GM23248 (cell line): ENCODE measurements around the gene LPAR2. TPM values are rescaled to one million over a fixed set of nuclear protein-coding genes. Genes with fewer than 3 reads are reported as not detected.

ENCODE experiments used
- DNase-seq: peaks from one replicate; pipeline ENCODE4 v3.0.0-alpha.2; 2015
- H2AFZ ChIP-seq: fragments of 200-600 bp; sonication (generic); 2 replicates; pipeline ENCODE4 v1.6.1; 2016; ENCODE audit warnings: antibody characterized with exemption
- H3F3A ChIP-seq: fragments of 200-600 bp; sonication (generic); 2 replicates; pipeline ENCODE4 v1.6.1; 2016; ENCODE audit warnings: mild to moderate bottlenecking, antibody characterized with exemption, mixed run types; ENCODE audit not compliant: insufficient read depth
- H3K27ac ChIP-seq: fragments of 200-600 bp; sonication (generic); 2 replicates; pipeline ENCODE4 v1.5.1; 2016; ENCODE audit warnings: mild to moderate bottlenecking
- H3K27me3 ChIP-seq: fragments of 200-600 bp; sonication (generic); replicated peaks from 2 replicates; pipeline ENCODE4 v1.6.1; 2016; ENCODE audit warnings: mild to moderate bottlenecking; ENCODE audit not compliant: insufficient read depth
- H3K36me3 ChIP-seq: fragments of 200-600 bp; sonication (generic); 2 replicates; pipeline ENCODE4 v1.6.1; 2016; ENCODE audit warnings: low read depth, mild to moderate bottlenecking
- H3K4me1 ChIP-seq: fragments of 200-600 bp; sonication (generic); 2 replicates; pipeline ENCODE4 v1.6.1; 2016; ENCODE audit warnings: mild to moderate bottlenecking; ENCODE audit not compliant: insufficient read depth
- H3K4me2 ChIP-seq: fragments of 200-600 bp; sonication (generic); one replicate; pipeline ENCODE4 v1.6.1; 2016; ENCODE audit warnings: mild to moderate bottlenecking; ENCODE audit not compliant: unreplicated experiment
- H3K4me3 ChIP-seq: fragments of 200-600 bp; sonication (generic); 2 replicates; pipeline ENCODE4 v1.5.1; 2016; ENCODE audit warnings: mild to moderate bottlenecking
- H3K79me2 ChIP-seq: fragments of 200-600 bp; sonication (generic); 2 replicates; pipeline ENCODE4 v1.6.1; 2016; ENCODE audit warnings: mild to moderate bottlenecking; ENCODE audit not compliant: insufficient read depth
- H3K9ac ChIP-seq: fragments of 200-600 bp; sonication (generic); 2 replicates; pipeline ENCODE4 v1.6.1; 2016; ENCODE audit warnings: mild to moderate bottlenecking
- H3K9me2 ChIP-seq: fragments of 200-600 bp; sonication (generic); 2 replicates; pipeline ENCODE4 v1.6.1; 2016; ENCODE audit warnings: mixed run types, mild to moderate bottlenecking, moderate library complexity; ENCODE audit not compliant: insufficient read depth
- H3K9me3 ChIP-seq: fragments of 200-600 bp; sonication (generic); one replicate; pipeline ENCODE4 v1.6.1; 2017; ENCODE audit warnings: low read depth
- H4K20me1 ChIP-seq: fragments of 200-600 bp; sonication (generic); 2 replicates; pipeline ENCODE4 v1.6.0; 2016; ENCODE audit not compliant: insufficient read depth
- EZH2 ChIP-seq: fragments of 200-600 bp; sonication (generic); IDR thresholded peaks from 2 replicates; pipeline ENCODE4 v1.6.1; 2018; ENCODE audit warnings: antibody characterized with exemption, mild to moderate bottlenecking; ENCODE audit not compliant: insufficient read depth, poor library complexity, severe bottlenecking
- EZH2phosphoT487 ChIP-seq: fragments of 200-600 bp; sonication (generic); IDR thresholded peaks from 2 replicates; pipeline ENCODE4 v1.6.1; 2018; ENCODE audit warnings: antibody characterized with exemption, moderate library complexity, mild to moderate bottlenecking, low read depth; ENCODE audit not compliant: insufficient read depth
- WGBS, 2 experiments: methylation state at CpG; one replicate each; pipeline ENCODE4 v1.1.6; 2015 to 2017; ENCODE audit warnings: low lambda C conversion rate in 2 of 2, low coverage in 1 of 2; ENCODE audit errors: missing lambda C conversion rate in 2 of 2; 5-methylcytosine and 5-hydroxymethylcytosine counted together
- in situ Hi-C: fragments of 300-500 bp; cut with MboI; formaldehyde crosslinking; loops from 2 replicates; pipeline ENCODE4 v1.15.0; 2020
- polyA plus RNA-seq: library from polyadenylated mRNA; unstranded; fragments of >200 nt; fragmentation: Nextera tagmentation; extraction: Ambion mirVana; gene quantifications from 2 replicates; pipeline ENCODE4 v1.2.1, GENCODE V29; 2016
- total RNA-seq: library from RNA; depleted of rRNA; stranded (reverse); fragments of >200 nt; shearing (Covaris generic); gene quantifications from 2 replicates; pipeline ENCODE4 v1.2.3, GENCODE V29; 2014

Gene LPAR2
- total and polyA plus RNA-seq, 2 experiments from 2014 or later, result 1.3 to 1.8 TPM

DNA sequence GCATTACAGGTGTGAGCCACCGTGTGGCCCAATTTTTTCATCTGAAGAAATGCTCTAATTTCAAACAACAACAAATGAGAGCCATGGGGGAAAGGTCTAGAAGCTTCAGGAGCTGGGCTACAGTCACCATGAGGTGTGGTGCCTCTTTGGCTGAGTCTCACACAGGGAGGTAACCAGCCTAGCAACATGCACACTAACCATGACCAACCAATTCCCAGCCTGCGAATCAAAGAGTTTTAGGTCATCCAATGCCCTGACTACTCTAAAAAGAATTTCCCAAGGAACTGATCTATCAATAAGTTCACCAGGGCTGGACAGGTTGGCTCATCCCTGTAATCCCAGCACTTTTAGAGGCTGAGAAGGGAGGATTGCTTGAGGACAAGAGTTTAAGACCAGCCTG lies 39.5 kb downstream of the LPAR2 start:
- Histone ChIP-seq H3K36me3 (no peaks in the 10 kb centered on the region), H3K4me3 (no peak overlapping the region), H2AFZ (no peak overlapping the region), H3K79me2 (no peaks in the 10 kb centered on the region), H3F3A (peaks cover 7% of the 10 kb centered on the region), H3K9me3 (no peaks in the 10 kb centered on the region), H4K20me1 (no peaks in the 10 kb centered on the region), H3K4me2 (no peak overlapping the region), H3K9me2 (no peaks in the 10 kb centered on the region), H3K27me3 (no peaks in the 10 kb centered on the region), H3K4me1 (peaks cover 13% of the 10 kb centered on the region), H3K9ac (no peak overlapping the region), H3K27ac (no peak overlapping the region)
- in situ Hi-C loops, result no loop called here
- TF ChIP-seq EZH2phosphoT487 (no peak), EZH2 (no peak)
- DNase-seq, result peak; percentile 68
- 59 to 66% methylated on average over 2 of the region's 2 CpGs for WGBS, 2 experiments

DNA sequence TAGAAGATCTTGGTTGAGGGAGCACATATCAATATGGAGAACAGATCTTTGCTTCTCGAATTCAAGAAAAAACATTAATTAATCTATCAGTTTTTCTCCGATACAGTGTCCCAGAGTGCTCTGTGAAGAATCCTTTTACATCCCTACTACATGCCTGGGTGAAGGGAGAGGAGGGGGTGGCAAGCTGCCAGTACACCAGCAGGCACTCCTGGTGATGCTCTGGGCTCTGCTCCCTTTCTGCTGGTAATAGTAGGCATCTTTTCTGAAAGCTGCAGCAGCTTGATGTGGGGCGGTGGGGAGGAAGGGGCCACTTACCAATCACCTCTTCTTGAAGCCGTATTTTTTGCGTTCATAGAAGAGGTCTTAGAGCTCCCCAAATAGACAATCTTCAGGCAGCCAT lies 40.2 kb downstream of the LPAR2 start:
- no peaks in the 10 kb centered on the region for H3K9me3 ChIP-seq
- no peak overlapping the region for H3K4me3 ChIP-seq
- no peaks in the 10 kb centered on the region for H3K9me2 ChIP-seq
- DNase-seq, result no peak
- in situ Hi-C loops, result no loop called here
- peaks cover 13% of the 10 kb centered on the region for H3K4me1 ChIP-seq
- no peaks in the 10 kb centered on the region for H4K20me1 ChIP-seq
- H3K27ac ChIP-seq, result no peak overlapping the region
- H3K79me2 ChIP-seq, result no peaks in the 10 kb centered on the region
- peaks cover 7% of the 10 kb centered on the region for H3F3A ChIP-seq
- TF ChIP-seq EZH2phosphoT487 (no peak), EZH2 (no peak)
- no peak overlapping the region for H3K9ac ChIP-seq
- H2AFZ ChIP-seq, result no peak overlapping the region
- WGBS, 2 experiments, result 96 to 97% methylated on average over 5 of the region's 5 CpGs
- H3K4me2 ChIP-seq, result no peak overlapping the region
- no peaks in the 10 kb centered on the region for H3K36me3 ChIP-seq
- H3K27me3 ChIP-seq, result no peaks in the 10 kb centered on the region

DNA sequence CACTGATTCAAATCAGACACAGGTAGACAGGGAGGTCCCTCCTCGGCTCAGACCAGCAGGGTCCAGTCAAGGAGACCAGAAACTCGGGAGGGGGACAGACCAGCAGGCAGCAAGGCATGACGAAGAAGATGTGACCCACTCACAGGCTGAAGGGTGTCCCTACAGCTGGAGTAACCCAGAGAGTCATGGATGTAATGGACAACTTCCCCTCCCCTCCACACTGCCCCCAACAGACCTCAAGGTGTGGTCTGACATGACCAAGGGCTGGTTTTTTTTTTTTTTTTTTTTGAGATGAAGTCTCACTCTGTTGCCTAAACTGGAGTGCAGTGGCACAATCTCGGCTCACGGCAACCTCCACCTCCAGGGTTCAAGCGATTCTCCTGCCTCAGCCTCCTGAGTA lies 43.7 kb downstream of the LPAR2 start:
- Histone ChIP-seq H3F3A (no peaks in the 10 kb centered on the region), H2AFZ (no peak overlapping the region), H3K9me3 (no peaks in the 10 kb centered on the region), H3K27ac (no peak overlapping the region), H3K4me1 (no peaks in the 10 kb centered on the region), H4K20me1 (no peaks in the 10 kb centered on the region), H3K9ac (no peak overlapping the region), H3K9me2 (no peaks in the 10 kb centered on the region), H3K79me2 (no peaks in the 10 kb centered on the region), H3K27me3 (no peaks in the 10 kb centered on the region), H3K4me3 (no peak overlapping the region), H3K4me2 (no peak overlapping the region), H3K36me3 (no peaks in the 10 kb centered on the region)
- TF ChIP-seq EZH2phosphoT487 (no peak), EZH2 (no peak)
- in situ Hi-C loops, result no loop called here
- WGBS, 2 experiments, result 94 to 96% methylated on average over 6 of the region's 6 CpGs
- no peak for DNase-seq

DNA sequence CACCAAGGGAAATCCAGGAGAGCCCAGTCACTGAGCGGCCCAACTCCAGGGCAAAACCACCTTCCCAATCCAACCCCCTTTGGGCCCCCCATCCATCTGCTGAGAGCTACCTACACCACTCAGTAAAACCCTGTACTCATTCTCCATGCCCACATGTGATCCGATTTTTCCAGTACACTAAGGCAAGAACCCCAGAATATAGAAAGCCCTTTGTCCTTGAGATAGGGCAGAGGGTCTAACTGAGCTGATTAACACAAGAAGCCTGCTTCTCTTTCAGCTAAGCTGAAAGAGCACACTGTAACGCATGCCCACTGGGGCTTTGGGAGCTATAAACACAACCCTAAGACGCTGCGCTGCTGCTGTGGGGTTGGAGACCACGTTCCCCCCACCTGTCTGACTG lies 45.5 kb downstream of the LPAR2 start:
- 86 to 89% methylated on average over 6 of the region's 6 CpGs for WGBS, 2 experiments
- no peaks in the 10 kb centered on the region for H3K36me3 ChIP-seq
- no peak overlapping the region for H2AFZ ChIP-seq
- H3K27me3 ChIP-seq, result no peaks in the 10 kb centered on the region
- no peaks in the 10 kb centered on the region for H3K4me1 ChIP-seq
- no peak overlapping the region for H3K9ac ChIP-seq
- in situ Hi-C loops, result no loop called here
- no peak overlapping the region for H3K4me3 ChIP-seq
- TF ChIP-seq EZH2phosphoT487, result no peak
- TF ChIP-seq EZH2, result no peak
- no peaks in the 10 kb centered on the region for H3K9me2 ChIP-seq
- H3K27ac ChIP-seq, result no peak overlapping the region
- H3F3A ChIP-seq, result no peaks in the 10 kb centered on the region
- H3K79me2 ChIP-seq, result no peaks in the 10 kb centered on the region
- no peak overlapping the region for H3K4me2 ChIP-seq
- H3K9me3 ChIP-seq, result no peaks in the 10 kb centered on the region
- DNase-seq, result no peak
- no peaks in the 10 kb centered on the region for H4K20me1 ChIP-seq

DNA sequence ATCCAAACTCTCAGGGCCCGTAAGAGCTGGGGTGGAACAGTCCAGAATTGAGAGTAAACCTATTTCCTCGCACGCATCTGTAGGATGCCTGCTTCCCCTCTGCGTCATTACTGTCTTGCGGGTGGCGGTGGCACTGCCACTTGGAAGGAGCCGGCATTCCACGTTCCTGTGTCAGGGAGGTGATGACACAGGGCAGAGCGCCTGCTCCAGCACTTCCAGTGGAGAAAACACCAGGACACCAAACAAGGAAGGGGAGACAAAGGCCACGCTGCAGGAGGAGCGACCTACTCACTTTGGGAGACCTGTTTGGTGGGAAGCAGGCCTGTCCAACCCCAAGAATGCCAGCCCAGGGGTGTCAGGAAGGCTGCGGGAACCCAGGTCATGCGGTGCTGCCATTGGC lies 46.6 kb downstream of the LPAR2 start:
- no peaks in the 10 kb centered on the region for H3K36me3 ChIP-seq
- H3K27me3 ChIP-seq, result no peaks in the 10 kb centered on the region
- in situ Hi-C loops, result no loop called here
- DNase-seq, result no peak
- H4K20me1 ChIP-seq, result no peaks in the 10 kb centered on the region
- 97% methylated on average over 13 of the region's 13 CpGs for WGBS, 2 experiments
- no peaks in the 10 kb centered on the region for H3F3A ChIP-seq
- H3K4me3 ChIP-seq, result no peak overlapping the region
- no peaks in the 10 kb centered on the region for H3K4me1 ChIP-seq
- H3K9me2 ChIP-seq, result no peaks in the 10 kb centered on the region
- H3K79me2 ChIP-seq, result no peaks in the 10 kb centered on the region
- no peak overlapping the region for H2AFZ ChIP-seq
- H3K9ac ChIP-seq, result no peak overlapping the region
- no peaks in the 10 kb centered on the region for H3K9me3 ChIP-seq
- H3K27ac ChIP-seq, result no peak overlapping the region
- H3K4me2 ChIP-seq, result no peak overlapping the region
- TF ChIP-seq EZH2phosphoT487 (no peak), EZH2 (no peak)
